ENCODE data around the gene SF3B4. TPM values are rescaled to one million over a fixed set of nuclear protein-coding genes. Genes with fewer than 3 reads are reported as not detected.

Gene SF3B4
- total and polyA plus RNA-seq, 2 of the 13 experiments (the other 11 are each of a cell fraction or from before 2014, with no cell fraction given), result 13.8 to 14.8 TPM

DNA sequence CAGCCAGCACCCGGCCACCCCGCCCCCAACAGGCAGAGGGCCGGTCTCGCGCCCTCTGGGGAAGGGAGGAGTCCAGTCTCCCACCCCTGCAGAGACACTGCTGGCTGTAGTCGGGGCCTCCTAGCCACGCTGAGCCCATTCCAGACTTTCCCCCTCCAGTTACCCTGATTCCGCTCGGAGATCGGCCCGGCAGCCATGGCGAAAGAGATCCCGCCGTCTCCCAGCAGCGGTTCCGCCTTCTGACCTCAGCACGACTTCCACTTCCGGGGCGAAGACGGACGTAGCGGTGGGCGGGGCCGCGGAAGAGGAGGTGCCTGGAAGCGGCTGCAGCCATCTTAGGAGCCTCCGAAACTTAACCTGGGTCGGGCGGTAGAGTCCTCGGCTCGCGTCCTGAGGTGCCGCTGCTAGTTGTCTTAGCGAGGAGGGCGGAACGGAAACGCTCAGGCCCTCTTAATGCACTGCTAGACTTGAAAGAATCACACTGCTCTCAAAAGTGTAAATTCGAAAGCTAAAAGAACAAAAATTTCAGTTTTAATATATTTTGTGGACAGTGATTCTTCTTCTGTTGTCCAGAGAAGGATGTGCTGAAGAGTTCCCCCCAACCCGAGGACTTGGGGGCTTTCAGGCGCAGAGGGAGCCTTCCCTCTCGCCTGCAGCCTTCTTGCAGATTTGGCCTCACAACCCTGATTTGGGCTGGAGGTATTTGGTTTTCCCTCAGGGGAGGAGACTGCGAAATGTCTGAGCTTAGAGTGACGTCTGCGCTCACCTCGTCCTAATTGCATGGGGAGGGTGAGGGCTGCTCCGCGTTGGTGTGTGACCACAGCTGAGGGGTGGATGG is at the start of gene SF3B4 (continued):
- TF ChIP-seq, protein P1, sequence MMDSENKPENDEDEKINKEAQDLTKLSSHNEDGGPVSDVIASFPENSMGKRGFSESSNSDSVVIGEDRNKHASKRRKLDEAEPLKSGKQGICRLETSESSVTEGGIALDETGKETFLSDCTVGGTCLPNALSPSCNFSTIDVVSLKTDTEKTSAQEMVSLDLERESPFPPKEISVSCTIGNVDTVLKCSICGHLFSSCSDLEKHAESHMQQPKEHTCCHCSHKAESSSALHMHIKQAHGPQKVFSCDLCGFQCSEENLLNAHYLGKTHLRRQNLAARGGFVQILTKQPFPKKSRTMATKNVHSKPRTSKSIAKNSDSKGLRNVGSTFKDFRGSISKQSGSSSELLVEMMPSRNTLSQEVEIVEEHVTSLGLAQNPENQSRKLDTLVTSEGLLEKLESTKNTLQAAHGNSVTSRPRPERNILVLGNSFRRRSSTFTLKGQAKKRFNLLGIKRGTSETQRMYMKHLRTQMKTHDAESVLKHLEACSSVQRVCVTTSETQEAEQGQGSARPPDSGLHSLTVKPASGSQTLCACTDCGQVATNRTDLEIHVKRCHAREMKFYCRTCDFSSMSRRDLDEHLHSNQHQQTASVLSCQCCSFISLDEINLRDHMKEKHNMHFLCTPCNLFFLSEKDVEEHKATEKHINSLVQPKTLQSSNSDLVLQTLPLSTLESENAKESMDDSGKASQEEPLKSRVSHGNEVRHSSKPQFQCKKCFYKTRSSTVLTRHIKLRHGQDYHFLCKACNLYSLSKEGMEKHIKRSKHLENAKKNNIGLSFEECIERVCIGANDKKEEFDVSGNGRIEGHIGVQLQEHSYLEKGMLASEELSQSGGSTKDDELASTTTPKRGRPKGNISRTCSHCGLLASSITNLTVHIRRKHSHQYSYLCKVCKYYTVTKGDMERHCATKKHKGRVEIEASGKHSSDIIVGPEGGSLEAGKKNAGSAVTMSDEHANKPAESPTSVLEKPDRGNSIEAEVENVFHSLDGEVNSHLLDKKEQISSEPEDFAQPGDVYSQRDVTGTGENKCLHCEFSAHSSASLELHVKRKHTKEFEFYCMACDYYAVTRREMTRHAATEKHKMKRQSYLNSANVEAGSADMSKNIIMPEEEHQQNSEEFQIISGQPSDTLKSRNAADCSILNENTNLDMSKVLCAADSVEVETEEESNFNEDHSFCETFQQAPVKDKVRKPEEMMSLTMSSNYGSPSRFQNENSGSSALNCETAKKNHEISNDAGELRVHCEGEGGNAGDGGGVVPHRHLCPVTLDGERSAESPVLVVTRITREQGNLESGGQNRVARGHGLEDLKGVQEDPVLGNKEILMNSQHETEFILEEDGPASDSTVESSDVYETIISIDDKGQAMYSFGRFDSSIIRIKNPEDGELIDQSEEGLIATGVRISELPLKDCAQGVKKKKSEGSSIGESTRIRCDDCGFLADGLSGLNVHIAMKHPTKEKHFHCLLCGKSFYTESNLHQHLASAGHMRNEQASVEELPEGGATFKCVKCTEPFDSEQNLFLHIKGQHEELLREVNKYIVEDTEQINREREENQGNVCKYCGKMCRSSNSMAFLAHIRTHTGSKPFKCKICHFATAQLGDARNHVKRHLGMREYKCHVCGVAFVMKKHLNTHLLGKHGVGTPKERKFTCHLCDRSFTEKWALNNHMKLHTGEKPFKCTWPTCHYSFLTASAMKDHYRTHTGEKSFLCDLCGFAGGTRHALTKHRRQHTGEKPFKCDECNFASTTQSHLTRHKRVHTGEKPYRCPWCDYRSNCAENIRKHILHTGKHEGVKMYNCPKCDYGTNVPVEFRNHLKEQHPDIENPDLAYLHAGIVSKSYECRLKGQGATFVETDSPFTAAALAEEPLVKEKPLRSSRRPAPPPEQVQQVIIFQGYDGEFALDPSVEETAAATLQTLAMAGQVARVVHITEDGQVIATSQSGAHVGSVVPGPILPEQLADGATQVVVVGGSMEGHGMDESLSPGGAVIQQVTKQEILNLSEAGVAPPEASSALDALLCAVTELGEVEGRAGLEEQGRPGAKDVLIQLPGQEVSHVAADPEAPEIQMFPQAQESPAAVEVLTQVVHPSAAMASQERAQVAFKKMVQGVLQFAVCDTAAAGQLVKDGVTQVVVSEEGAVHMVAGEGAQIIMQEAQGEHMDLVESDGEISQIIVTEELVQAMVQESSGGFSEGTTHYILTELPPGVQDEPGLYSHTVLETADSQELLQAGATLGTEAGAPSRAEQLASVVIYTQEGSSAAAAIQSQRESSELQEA (CRISPR knock-in tag; IDR thresholded peaks at IDR 0.05; ENCODE audit: not compliant biosample characterization), result peak; percentile 61
- TF ChIP-seq, protein P2, sequence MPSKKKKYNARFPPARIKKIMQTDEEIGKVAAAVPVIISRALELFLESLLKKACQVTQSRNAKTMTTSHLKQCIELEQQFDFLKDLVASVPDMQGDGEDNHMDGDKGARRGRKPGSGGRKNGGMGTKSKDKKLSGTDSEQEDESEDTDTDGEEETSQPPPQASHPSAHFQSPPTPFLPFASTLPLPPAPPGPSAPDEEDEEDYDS (CRISPR knock-in tag; IDR thresholded peaks at IDR 0.05), result peak; percentile 88
- TF ChIP-seq, protein P3, sequence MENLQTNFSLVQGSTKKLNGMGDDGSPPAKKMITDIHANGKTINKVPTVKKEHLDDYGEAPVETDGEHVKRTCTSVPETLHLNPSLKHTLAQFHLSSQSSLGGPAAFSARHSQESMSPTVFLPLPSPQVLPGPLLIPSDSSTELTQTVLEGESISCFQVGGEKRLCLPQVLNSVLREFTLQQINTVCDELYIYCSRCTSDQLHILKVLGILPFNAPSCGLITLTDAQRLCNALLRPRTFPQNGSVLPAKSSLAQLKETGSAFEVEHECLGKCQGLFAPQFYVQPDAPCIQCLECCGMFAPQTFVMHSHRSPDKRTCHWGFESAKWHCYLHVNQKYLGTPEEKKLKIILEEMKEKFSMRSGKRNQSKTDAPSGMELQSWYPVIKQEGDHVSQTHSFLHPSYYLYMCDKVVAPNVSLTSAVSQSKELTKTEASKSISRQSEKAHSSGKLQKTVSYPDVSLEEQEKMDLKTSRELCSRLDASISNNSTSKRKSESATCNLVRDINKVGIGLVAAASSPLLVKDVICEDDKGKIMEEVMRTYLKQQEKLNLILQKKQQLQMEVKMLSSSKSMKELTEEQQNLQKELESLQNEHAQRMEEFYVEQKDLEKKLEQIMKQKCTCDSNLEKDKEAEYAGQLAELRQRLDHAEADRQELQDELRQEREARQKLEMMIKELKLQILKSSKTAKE (CRISPR knock-in tag; IDR thresholded peaks at IDR 0.05; ENCODE audit: borderline replicate concordance), result peak; percentile 25; the same call in 1 of the 2 replicates
- TF ChIP-seq SMAD3 (CRISPR knock-in tag; IDR thresholded peaks at IDR 0.05), result 0 out of 2 replicates have a peak, but pooled peaks have one; percentile 20
- peak; percentile 87 for TF ChIP-seq U2AF1 (optimal IDR thresholded peaks at IDR 0.05; ENCODE audit: low read depth, low read length)
- TF ChIP-seq SMC3 (IDR thresholded peaks at IDR 0.05; ENCODE audit: low read length), result no peak
- no peak for TF ChIP-seq XRCC5 (optimal IDR thresholded peaks at IDR 0.05; ENCODE audit: low read length)
- TF ChIP-seq, protein P4, sequence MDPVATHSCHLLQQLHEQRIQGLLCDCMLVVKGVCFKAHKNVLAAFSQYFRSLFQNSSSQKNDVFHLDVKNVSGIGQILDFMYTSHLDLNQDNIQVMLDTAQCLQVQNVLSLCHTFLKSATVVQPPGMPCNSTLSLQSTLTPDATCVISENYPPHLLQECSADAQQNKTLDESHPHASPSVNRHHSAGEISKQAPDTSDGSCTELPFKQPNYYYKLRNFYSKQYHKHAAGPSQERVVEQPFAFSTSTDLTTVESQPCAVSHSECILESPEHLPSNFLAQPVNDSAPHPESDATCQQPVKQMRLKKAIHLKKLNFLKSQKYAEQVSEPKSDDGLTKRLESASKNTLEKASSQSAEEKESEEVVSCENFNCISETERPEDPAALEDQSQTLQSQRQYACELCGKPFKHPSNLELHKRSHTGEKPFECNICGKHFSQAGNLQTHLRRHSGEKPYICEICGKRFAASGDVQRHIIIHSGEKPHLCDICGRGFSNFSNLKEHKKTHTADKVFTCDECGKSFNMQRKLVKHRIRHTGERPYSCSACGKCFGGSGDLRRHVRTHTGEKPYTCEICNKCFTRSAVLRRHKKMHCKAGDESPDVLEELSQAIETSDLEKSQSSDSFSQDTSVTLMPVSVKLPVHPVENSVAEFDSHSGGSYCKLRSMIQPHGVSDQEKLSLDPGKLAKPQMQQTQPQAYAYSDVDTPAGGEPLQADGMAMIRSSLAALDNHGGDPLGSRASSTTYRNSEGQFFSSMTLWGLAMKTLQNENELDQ (CRISPR knock-in tag; IDR thresholded peaks at IDR 0.05; ENCODE audit: borderline replicate concordance), result 0 out of 2 replicates have a peak, but pooled peaks have one; percentile 39
- peak; percentile 47; the same call in 1 of the 2 replicates for TF ChIP-seq RXRB (CRISPR knock-in tag; IDR thresholded peaks at IDR 0.05; ENCODE audit: borderline replicate concordance)
- TF ChIP-seq ZNF614 (CRISPR knock-in tag; IDR thresholded peaks at IDR 0.05; ENCODE audit: borderline replicate concordance), result peak; percentile 80
- TF ChIP-seq, protein P5, sequence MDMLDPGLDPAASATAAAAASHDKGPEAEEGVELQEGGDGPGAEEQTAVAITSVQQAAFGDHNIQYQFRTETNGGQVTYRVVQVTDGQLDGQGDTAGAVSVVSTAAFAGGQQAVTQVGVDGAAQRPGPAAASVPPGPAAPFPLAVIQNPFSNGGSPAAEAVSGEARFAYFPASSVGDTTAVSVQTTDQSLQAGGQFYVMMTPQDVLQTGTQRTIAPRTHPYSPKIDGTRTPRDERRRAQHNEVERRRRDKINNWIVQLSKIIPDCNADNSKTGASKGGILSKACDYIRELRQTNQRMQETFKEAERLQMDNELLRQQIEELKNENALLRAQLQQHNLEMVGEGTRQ (IDR thresholded peaks at IDR 0.05; ENCODE audit: low read depth, low read length), result no peak
- TF ChIP-seq, protein P5 (CRISPR knock-in tag; IDR thresholded peaks at IDR 0.05; ENCODE audit: borderline replicate concordance), result no peak

Data from HepG2 (cell line).